NCI-H1092 (cell line): ENCODE results near the gene TM4SF4.

Source experiments
- DNase-seq: peaks from one replicate; lab custom pipeline; 2025; lab: John Stamatoyannopoulos, UW

Gene TM4SF4

DNA sequence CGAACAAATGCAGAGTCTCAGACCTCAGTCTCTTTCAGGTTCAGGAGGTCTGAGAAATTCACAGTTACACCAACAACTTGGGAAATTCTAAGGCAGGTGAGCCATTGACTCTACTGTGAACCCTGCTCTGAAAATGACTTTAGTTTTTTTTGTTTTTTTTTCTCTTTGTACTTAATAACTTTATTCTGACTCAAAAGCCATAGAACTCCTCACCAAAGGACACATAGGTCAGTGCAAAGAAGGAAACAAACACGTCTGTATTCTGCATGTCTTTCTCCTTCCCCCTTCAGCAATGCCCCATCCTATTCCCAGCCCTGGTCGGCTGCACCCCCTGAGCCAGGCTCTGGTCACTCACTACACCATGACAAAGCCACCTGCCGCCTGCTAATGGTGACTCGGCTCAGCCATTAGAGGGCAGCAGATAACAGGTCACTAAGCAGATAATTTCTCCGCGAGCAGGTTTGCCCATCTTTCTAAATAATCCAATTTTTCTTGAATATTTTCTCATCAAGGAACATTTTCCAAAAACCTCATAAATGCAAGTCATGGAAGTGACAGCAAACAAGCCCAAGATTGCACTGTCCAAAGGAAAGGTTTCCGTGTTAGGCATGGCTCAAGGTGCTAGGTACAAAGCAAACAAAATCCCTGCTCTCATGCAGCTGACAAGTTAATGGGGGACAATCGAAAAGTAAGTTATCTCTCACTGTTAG is 37.7 kb downstream of the TM4SF4 start:
- peak; percentile 27 for DNase-seq

DNA sequence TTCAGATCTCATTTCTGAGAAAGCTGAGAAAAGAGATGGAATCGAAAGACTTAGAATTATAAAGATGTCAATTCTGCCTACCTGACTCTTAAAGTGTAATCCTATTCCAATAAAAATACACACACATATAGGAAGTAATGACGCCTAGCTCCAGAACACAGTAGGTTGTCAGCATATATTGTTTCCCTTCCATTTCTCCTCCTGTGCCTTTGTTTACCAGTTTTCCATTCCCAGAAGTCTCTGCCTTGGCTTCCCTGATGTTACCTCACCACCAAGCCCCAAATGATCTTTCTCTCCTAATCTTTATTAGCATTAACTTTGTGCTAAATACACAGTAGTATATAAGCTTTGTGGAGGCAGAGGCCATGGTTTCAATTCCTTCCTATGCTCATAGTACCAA is 40.0 kb downstream of the TM4SF4 start:
- DNase-seq, result no peak

DNA sequence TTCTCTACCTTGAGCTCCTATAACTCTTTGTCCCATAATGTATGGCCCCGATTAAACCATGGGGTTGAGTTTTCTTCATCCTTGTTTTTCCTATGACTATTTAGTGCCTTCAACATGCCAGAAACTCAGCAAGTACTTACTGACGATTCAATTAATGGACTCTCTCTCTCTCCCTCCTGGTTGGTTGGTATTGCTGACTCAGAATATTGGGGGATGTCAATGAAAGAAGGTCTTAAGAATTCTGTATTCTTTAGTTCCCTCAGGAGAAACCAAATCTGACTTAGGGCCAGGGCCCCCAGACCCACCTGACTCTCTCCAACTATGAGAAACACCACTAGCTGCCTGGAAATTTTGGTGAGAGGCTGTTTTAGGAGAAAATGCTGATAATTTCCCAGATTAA is 40.8 kb downstream of the TM4SF4 start:
- no peak for DNase-seq

DNA sequence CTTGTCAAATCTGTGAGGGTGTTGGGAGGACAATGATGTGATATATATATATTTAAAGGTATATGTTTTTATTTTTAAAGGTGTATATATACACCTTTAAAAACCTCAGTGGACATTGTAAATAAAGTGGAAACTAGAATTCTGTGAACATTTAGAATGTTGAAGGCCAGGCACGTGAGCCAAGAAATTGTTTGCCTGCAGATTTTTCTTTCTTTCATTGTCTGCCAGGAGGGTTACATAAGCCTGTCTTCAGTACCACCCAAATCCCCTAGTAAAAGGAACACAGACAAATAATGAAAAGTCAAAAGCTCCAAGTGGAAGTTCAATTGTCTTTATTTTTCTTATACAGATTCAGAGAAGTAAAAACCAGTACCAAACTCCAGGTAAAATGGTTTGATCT is 42.4 kb downstream of the TM4SF4 start:
- DNase-seq, result no peak

DNA sequence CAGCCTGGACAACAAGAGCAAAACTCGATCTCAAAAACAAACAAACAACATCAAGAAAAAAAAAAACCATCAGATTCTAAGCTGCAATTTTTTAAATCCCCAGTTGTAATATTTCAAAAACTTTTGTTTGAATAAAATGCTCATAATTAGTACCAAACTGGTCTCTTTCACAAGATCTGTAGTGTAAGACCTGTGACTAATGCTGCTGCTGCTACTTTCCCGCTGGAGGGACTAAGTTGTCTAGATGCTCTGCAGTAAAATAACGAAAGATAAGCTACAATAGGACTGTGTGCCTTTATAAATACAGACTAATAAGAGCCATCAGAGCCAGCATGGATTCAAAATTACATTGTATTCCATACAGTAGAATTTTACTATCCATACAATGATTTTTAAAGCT is 45.4 kb downstream of the TM4SF4 start:
- no peak for DNase-seq

DNA sequence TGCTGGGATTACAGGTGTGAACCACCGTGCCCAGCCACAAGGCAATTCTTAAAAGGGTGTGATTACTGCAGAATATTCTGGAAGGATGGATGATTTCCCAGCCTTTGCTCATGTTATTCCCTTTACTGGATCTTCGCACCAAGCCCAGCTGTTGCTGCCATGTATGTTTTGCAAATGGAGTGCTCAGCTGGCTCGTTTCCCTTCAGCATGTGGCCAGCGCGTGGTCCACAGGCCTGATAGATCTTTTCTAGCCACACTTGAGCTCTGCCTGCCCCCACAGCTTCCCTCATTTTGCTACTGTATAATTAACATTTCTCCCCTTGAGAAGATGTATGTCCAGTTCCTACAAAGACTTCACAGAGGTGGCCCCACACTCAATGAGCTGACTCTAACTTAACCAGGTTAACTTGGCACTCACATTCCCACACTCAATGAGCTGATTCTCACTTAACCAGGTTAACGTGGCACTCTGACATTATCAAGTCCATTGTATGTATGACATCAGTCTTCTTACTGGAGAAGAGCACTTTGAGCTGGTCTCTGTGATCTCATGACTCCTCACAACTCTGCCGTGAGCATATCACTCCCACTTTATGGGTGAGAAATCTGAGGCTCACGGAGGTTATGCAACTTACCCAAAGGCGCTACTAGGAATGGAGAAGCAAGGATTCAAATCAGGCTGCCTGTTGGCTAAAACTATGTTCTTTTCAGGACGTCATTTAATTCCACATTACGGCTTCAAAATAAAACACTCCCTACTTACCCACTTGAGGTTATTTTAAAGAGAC is 49.2 kb downstream of the TM4SF4 start:
- DNase-seq, result no peak

DNA sequence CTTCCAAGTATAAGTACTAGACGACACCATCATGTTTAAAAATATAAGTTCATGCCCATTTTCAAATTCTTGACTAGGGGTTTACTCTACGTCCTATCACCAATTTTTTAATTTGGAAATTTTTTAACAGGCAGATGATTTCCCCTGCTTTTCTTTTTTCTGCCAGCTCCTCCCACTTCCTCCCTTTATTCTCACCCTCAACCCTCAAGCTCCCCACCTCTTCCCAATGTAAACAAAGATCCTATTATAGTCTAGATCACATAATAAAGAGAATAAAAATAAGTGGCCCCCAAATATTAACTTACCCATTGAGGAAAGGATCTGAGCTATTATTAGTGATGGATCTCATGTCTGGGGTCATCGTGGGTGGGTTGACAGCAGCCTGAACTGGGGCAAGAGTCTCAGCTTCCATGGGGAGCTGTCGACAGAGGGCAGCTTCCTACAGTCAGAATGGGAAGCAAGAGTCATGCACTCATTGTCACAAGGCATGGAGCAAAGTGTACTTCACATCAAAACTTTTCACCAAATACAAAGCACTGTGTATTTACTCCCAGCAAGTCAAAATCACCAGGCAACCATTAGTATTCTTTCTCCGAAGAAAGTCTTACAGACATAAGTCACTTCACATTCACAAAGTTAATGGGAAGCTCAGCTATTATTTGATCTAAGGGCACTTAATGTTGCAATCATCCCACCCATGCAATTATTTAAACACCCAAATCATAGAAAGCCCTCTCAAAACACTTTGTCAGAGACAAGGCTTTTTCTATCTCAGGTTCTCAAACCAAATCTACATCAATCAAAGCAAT is 53.2 kb downstream of the TM4SF4 start:
- DNase-seq, result no peak

DNA sequence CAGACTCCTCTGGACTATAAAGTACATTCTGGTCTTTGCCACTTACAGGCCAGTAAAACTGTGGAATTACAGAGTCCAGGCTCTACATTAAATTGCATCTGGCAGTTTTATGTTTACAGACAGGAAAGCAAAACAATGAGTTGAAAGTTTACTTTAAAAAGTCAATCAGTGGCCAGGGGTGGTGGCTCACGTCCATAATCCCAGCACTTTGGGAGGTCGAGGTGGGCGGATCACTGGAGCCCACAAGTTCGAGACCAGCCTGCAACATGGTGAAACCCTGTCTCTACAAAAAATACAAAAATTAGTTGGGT is 53.8 kb downstream of the TM4SF4 start:
- DNase-seq, result no peak

DNA sequence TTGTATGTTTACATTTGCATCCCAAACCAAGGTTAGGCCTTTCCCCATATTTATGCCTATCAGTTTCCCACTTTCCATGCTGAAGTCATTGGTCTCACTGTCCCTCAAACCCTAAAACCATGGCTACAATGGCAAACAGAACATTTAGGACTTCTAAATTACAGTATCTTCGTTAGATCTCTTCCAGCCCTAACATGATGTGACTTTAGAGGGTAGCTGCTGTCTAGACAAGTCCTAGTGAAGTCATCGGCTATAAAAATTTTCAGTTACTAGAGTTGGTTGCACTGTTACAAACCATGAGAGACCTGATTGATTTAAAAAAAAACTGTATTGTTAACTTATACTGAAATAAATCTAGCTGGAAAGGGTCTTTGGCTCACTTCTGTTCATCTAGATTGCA is 54.6 kb downstream of the TM4SF4 start:
- no peak for DNase-seq

DNA sequence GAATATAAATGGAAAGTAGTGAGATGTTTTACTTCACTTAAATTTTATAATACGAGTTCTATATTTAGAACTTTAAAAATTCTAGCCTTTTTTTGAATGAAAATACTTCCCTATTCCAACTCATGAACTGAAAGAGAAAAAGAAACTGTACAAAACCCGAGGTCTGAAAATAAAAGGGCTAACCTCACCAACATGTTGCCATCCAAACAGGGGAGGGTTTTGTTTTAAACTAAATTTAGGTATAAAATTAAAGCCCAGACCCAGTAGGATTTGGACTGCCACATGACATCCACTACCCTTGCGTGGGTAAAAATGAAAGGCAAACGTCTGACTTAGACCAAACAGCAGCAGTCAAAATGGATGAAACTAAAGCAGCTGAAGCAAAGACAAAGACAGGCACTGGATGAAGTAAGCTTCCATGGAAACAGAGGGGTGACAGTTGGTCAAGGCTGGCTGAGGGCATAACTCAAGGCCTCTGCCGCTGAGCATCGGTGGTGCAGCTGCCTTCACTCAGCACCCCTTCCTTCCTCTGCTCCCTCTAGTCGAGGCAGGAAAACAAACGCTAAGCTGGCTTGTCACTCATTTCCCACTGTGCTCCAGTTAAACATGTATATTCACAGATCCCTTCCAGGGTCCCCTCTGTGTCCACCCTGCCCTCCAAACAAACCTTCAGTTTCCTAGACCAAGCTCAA is 58.1 kb downstream of the TM4SF4 start:
- DNase-seq, result no peak

DNA sequence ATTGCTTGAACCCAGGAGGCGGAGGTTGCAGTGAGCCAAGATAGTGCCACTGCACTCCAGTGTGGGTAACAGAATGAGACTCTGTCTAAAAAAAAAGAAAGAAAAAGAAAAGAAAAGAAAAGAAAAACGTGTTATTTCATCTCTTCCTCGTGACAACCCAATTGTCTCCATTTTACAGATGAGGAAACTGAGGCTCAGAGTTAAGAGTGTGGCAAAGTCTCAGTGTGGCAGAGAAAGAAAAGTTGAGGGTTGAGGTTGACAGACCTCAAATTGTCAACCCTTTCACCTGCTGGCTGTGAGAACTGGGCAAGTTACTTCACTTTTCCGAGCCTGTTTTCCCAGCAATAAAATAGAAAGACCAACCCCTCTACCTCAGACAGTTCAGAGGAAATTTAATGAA is 59.6 kb downstream of the TM4SF4 start:
- no peak for DNase-seq

DNA sequence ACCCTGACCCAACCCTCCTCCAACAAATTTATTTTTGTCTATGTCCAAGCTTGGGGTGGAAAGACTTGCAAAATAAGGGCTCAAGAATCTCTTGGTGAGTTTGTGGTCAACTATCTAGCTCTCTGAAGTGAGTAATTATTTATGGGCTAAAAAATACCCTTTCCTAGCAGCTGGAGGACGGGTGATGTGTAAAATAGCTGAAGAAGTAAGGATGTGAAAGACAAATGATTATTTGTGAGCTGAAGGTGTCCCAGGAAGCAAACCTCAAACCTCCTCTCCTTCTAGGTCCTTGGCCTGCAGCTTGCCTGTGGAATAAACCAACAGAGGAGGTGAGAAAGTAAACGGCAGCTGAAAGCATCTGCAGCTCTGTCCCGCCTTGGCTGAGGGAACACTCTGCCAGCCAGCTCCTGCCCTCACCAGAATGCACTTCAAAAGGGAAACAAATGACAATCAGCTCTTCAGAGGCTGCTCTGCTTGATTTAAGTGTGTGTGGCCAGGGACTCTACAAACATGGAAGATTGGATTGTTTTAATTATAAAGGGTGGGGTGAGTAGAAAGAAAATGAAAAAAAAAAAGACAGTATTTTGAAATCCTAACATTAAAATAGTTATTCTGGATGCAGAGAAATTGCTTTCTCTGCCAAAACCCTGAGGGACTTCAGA is 60.3 kb downstream of the TM4SF4 start:
- peak; percentile 66 for DNase-seq

DNA sequence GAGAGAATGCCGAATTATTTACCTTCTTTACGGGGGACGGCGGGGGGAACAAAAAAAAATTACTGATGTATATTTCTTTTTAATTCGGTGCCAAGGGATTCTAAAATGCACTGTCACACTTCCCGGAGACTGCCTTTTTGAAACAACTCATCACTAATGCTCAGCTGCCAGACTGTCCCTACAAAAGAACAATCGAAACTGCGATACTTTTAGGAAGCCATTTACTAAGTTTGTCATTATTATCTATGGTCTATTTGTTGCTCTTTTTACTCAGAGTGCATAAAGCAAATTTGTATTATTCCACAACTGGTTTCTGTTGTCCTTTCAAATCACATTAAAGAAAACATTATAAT is 60.8 kb downstream of the TM4SF4 start:
- no peak for DNase-seq

DNA sequence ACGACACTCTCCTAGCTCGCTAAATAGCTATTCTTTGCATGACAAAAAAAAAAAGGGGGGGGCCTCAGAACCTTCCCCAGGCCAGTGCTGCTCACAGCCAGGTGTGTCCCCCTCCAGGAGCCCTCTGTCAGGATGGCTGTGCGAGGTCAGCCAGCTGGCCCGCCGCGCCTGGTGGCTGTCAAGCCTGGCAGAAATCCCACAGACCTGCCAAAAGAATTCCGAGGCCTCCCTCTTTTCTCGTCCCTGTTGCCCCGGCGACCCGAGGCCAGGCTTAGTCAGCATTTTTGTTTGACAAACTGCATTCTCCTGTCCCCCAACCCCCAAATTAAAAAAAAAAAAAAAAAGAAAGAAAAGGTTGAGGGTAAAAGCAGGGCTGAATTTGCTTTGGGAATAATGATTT is 61.9 kb downstream of the TM4SF4 start:
- peak; percentile 15 for DNase-seq

DNA sequence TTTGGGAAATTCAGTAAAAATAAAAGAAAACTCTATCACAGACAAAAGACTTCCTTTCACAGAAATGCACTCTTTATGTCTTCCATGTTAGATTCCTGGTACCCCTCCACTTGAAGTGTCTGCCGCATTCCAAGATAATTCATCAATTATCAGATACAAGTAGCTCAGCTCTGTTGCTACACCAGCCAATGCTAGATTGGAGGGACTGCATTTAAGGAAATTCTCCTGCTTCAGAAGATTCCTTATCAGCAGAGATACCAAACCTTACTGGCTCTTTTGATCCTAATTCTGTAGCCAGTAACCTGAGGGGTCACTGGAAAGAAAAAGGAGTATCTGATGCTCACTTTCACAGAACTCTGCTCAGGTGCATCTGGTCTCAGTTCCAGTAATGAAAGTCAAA is 63.9 kb downstream of the TM4SF4 start:
- no peak for DNase-seq

DNA sequence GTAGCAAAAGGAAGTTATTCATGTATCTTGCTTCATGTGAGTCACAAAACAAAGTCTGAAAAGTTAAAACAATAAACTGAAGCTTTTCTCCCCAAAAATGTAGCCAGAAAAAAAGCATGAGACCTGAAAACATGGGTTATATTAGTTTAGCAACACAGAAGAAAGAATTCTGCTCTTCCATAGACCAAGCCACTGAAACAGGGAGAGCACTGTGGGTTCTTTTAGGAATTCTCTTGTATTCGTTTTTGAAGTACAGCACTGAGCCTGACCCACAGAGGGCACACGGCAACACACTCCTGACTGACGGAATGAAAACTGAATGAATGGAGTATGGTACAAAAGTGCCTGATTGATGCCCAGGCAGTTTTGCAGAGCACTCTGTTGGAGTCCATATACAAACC is 66.6 kb downstream of the TM4SF4 start:
- no peak for DNase-seq

DNA sequence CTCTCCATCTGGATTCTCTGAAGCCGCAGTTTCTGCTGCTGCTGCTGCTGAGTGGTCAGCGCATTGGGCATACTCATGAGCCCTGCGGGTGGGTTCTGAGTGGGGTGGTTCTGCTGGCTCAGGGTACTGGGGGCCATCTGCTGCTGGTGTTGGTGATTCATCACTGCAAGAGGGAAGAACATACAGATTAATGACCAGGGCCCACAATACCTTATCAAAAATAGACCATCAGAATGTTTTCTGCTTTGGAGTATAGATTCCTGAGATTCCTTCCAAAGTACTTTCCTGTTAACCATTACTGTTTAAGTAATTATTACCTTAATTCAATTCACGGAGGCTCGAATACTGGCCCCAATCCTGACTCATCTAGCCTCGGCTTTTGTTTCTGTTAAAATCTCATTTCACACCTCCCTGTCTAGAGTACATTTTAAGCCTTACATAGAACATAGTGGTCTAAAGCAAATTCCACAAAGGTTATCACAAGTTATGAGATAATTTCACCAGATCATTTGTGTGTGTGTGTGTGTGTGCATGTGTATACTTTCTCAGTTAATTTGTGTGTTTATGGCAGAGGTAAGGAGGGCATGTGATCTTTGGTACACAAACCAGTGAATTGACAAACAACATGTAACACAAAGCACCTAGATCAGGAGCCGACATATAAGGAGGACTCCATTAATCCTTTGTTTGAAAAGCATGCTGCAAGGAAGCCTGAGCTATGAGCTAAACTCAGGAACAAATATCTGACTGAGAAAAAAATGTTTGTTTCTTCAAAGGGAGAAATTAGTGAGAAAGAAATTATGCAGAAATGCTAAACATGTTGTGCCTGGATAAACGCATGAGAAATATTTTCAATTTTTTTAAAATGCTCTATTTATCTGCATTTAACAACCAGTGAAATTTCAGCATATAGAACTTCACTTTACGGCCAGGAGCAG is 68.1 kb downstream of the TM4SF4 start:
- DNase-seq, result no peak

DNA sequence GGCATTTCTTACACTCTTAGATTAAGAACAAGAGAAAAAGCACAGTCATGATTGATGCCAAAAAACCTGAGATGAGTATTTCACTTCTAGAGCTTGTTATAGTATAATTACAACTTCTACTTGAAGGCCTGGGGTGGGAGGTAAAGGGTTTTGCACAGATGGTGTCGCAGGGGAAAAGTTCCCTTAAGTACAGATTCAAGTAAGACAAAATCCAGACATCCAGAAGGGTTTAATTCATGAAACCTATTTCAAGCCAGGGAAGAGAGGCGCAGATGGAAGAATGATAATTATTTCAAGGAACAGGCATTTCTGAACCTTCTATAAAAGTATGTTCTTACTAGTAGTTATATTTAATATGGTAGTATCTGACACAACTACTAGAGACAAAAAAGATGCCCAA is 70.6 kb downstream of the TM4SF4 start:
- no peak for DNase-seq

DNA sequence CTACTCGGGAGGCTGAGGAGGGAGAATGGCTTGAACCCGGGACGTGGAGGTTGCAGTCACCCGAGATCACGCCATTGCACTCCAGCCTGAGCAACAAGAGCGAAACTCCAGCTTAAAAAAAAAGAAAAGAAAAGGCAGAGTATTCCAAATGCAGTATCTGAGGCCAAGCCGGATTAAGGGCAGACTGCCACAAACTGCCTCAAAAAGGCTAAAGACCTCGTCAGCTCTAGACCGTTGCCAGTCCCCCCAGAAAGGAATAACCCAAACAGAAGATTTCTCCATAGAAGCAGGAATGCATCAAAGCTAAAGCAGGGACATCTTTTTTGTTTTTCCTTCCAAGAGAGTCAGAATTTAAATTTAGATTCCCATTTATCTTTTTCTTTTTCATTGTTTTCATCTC is 72.9 kb downstream of the TM4SF4 start:
- DNase-seq, result no peak

DNA sequence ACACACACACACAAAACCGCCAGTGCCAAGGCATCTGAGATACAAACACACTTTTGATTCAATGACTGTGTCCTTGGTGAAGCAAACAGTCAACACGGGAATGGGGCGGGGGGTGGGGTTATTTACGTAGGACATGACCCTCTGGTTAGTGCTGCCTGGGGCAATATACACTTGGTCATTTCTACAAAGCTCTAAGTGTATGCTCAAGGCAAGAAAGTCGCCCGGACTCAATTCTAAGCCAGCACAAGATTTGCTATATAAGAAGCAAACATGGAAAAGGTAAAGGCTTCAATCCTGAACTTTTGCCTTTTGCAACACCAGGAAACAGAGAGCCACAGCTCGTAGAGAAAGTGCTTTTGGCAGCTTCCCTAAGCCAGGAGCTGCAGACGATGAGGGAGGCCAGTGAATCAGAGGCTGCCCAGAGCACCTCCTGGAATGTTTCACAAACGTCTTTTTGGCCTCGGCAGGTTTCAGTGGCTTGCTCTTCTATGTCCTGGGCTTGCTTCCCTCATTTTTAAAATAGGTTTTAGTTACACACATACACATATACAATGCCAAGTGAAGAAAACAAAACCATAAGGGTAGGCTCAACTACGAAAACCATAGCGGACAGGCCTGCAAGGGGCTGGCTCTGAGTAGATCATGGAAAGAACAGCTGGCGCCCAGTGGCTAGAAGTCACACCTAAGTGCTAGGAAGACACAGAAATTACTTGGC is 73.6 kb downstream of the TM4SF4 start:
- no peak for DNase-seq
